H9 (cell line): Measurements from ENCODE around the gene GNA12. TPM values are rescaled to one million over a fixed set of nuclear protein-coding genes. Genes with fewer than 3 reads are reported as not detected.
A peak's percentile ranks its signal among the peaks of the same experiment; 100 is the strongest.

Experiments
- DNase-seq: peaks from one replicate; pipeline ENCODE4 v3.0.0-alpha.2; 2017
- H2AFZ ChIP-seq: one replicate; pipeline ENCODE4 v1.6.1; 2013; ENCODE audit warnings: mild to moderate bottlenecking, low read length, control low read depth, moderate library complexity
- H2AK5ac ChIP-seq: 2 replicates; pipeline ENCODE4 v1.6.1; 2013; ENCODE audit warnings: low read length, control low read depth, mixed read lengths; ENCODE audit not compliant: insufficient read length
- H2BK120ac ChIP-seq: one replicate; pipeline ENCODE4 v1.6.1; 2013; ENCODE audit warnings: low read depth, mild to moderate bottlenecking, low read length, control low read depth, inconsistent platforms; ENCODE audit not compliant: poor library complexity, severe bottlenecking
- H2BK12ac ChIP-seq: 2 replicates; pipeline ENCODE4 v1.6.1; 2013; ENCODE audit warnings: low read length, control low read depth, mixed read lengths, low read depth; ENCODE audit not compliant: insufficient read length
- H2BK15ac ChIP-seq: 2 replicates; pipeline ENCODE4 v1.6.1; 2013; ENCODE audit warnings: low read depth, low read length, control low read depth
- H2BK20ac ChIP-seq: one replicate; pipeline ENCODE4 v1.6.1; 2013; ENCODE audit warnings: low read depth, mild to moderate bottlenecking, low read length, control low read depth, inconsistent platforms; ENCODE audit not compliant: poor library complexity, severe bottlenecking
- H2BK5ac ChIP-seq: 2 replicates; pipeline ENCODE4 v1.6.1; 2013; ENCODE audit warnings: low read length, control low read depth, mixed read lengths; ENCODE audit not compliant: insufficient read length
- H3K14ac ChIP-seq: 2 replicates; pipeline ENCODE4 v1.6.1; 2013; ENCODE audit warnings: low read length, control low read depth; ENCODE audit not compliant: insufficient read depth
- H3K18ac ChIP-seq: 2 replicates; pipeline ENCODE4 v1.6.1; 2013; ENCODE audit warnings: low read depth, mild to moderate bottlenecking, mixed read lengths, low read length, control low read depth; ENCODE audit not compliant: insufficient read length
- H3K23ac ChIP-seq: 2 replicates; pipeline ENCODE4 v1.6.1; 2013; ENCODE audit warnings: low read length, control low read depth, mixed read lengths, low read depth; ENCODE audit not compliant: insufficient read length
- H3K23me2 ChIP-seq: 2 replicates; pipeline ENCODE4 v1.6.1; 2013; ENCODE audit warnings: low read depth, mild to moderate bottlenecking, mixed read lengths, low read length, control low read depth; ENCODE audit not compliant: insufficient read length, poor library complexity, severe bottlenecking
- H3K27ac ChIP-seq: 2 replicates; pipeline ENCODE4 v1.5.1; 2013; ENCODE audit warnings: low read length, control low read depth, mixed read lengths, low read depth; ENCODE audit not compliant: insufficient read length
- H3K27me3 ChIP-seq: 2 replicates; pipeline ENCODE4 v1.6.1; 2013; ENCODE audit warnings: low read length, control low read depth, inconsistent platforms; ENCODE audit not compliant: insufficient read depth
- H3K4ac ChIP-seq: 2 replicates; pipeline ENCODE4 v1.6.1; 2013; ENCODE audit warnings: low read depth, mild to moderate bottlenecking, control low read depth, inconsistent platforms, low read length, moderate library complexity
- H3K4me1 ChIP-seq: 2 replicates; pipeline ENCODE4 v1.6.1; 2013; ENCODE audit warnings: low read length, control low read depth, inconsistent platforms; ENCODE audit not compliant: insufficient read depth
- H3K4me2 ChIP-seq: 2 replicates; pipeline ENCODE4 v1.6.1; 2013; ENCODE audit warnings: low read length, control low read depth, mixed read lengths; ENCODE audit not compliant: insufficient read length, insufficient read depth
- H3K56ac ChIP-seq: 2 replicates; pipeline ENCODE4 v1.6.1; 2013; ENCODE audit warnings: low read depth, mild to moderate bottlenecking, mixed read lengths, low read length, control low read depth; ENCODE audit not compliant: insufficient read length
- H3K79me1 ChIP-seq: 2 replicates; pipeline ENCODE4 v1.6.1; 2013; ENCODE audit warnings: low read depth, mild to moderate bottlenecking, moderate library complexity, low read length, control low read depth, inconsistent platforms; ENCODE audit not compliant: insufficient read depth, poor library complexity, severe bottlenecking
- H3K79me2 ChIP-seq: 2 replicates; pipeline ENCODE4 v1.6.1; 2013; ENCODE audit warnings: low read length, control low read depth, inconsistent platforms; ENCODE audit not compliant: insufficient read depth
- H3K9ac ChIP-seq: 2 replicates; pipeline ENCODE4 v1.6.1; 2013; ENCODE audit warnings: low read length, control low read depth, mixed read lengths; ENCODE audit not compliant: insufficient read length; ENCODE audit errors: extremely low read depth
- H3K9me3 ChIP-seq: one replicate; pipeline ENCODE4 v1.6.1; 2013; ENCODE audit warnings: low read depth, low read length, inconsistent platforms; ENCODE audit not compliant: control insufficient read depth
- H3T11ph ChIP-seq: one replicate; pipeline ENCODE4 v1.6.1; 2013; ENCODE audit warnings: mild to moderate bottlenecking, low read length, control low read depth, inconsistent platforms
- H4K20me1 ChIP-seq: one replicate; pipeline ENCODE4 v1.6.1; 2013; ENCODE audit not compliant: control insufficient read depth, insufficient read length, insufficient read depth
- H4K5ac ChIP-seq: 2 replicates; pipeline ENCODE4 v1.6.1; 2013; ENCODE audit warnings: low read depth, mild to moderate bottlenecking, mixed read lengths, low read length, control low read depth; ENCODE audit not compliant: insufficient read length
- H4K8ac ChIP-seq: replicated peaks from 2 replicates; pipeline ENCODE4 v1.6.1; 2013; ENCODE audit warnings: low read length, control low read depth, mixed read lengths, low read depth; ENCODE audit not compliant: insufficient read length
- H4K91ac ChIP-seq: 2 replicates; pipeline ENCODE4 v1.6.1; 2013; ENCODE audit warnings: low read depth, mild to moderate bottlenecking, moderate library complexity, mixed read lengths, low read length, control low read depth; ENCODE audit not compliant: insufficient read length
- H3K27ac Mint-ChIP-seq, 3 experiments: 2 replicates in 2 of 3; 3 replicates in 1 of 3; pipeline ENCODE4 v1.8.0; 2020 to 2021; ENCODE audit warnings: mixed read lengths in 3 of 3, mild to moderate bottlenecking in 1 of 3, moderate library complexity in 1 of 3
- H3K27me3 Mint-ChIP-seq: 2 replicates; pipeline ENCODE4 v1.8.0; 2021; ENCODE audit warnings: low read depth, mild to moderate bottlenecking, moderate library complexity, mixed read lengths
- H3K36me3 Mint-ChIP-seq, 3 experiments: 2 replicates in 2 of 3; 3 replicates in 1 of 3; pipeline ENCODE4 v1.8.0; 2020 to 2021; ENCODE audit warnings: low read depth in 3 of 3, mixed read lengths in 3 of 3; ENCODE audit not compliant: insufficient read depth in 1 of 3
- H3K4me1 Mint-ChIP-seq, 2 experiments: 2 replicates each; pipeline ENCODE4 v1.8.0; 2020; ENCODE audit warnings: mixed read lengths in 2 of 2
- H3K4me3 Mint-ChIP-seq, 2 experiments: 2 replicates in 1 of 2; 3 replicates in 1 of 2; pipeline ENCODE4 v1.8.0; 2020 to 2021; ENCODE audit warnings: mild to moderate bottlenecking in 2 of 2, mixed read lengths in 2 of 2, moderate library complexity in 1 of 2
- H3K9me3 Mint-ChIP-seq, 2 experiments: 2 replicates in 1 of 2; 3 replicates in 1 of 2; pipeline ENCODE4 v1.8.0; 2020; ENCODE audit warnings: mild to moderate bottlenecking in 2 of 2, mixed read lengths in 2 of 2, moderate library complexity in 1 of 2
- CTCF ChIP-seq: fragments of 200-600 bp; sonication (generic); conservative IDR thresholded peaks from 3 replicates; pipeline ENCODE4 v1.8.0; 2021; ENCODE audit warnings: antibody characterized with exemption, mild to moderate bottlenecking
- WGBS: extraction: QIAGEN DNeasy Blood & Tissue Kit; methylation state at CpG from one replicate; pipeline ENCODE4 v1.1.7; 2013; ENCODE audit warnings: missing lambda C conversion rate, low lambda C conversion rate, mixed read lengths; ENCODE audit not compliant: insufficient read length; ENCODE audit errors: extremely low coverage; 5-methylcytosine and 5-hydroxymethylcytosine counted together
- total RNA-seq: library from RNA; stranded (reverse); gene quantifications from 2 replicates; pipeline ENCODE4 v1.2.1, GENCODE V29; 2021

GNA12 gene
- total RNA-seq, 1 experiment from 2014 or later: 60.2 TPM

GRCh38 chr7:2886391-2886790 lies 42.3 kb upstream of the GNA12 start:
- DNase-seq: no peak

More at GRCh38 chr7:2886391-2886790, 42.3 kb upstream of the GNA12 start:
- H2BK20ac ChIP-seq: no peak overlapping the region
- H3K18ac ChIP-seq: no peak overlapping the region
- H2BK15ac ChIP-seq: no peak overlapping the region
- H3K4me1 ChIP-seq: no peaks in the 10 kb centered on the region
- H2AK5ac ChIP-seq: no peak overlapping the region
- H4K8ac ChIP-seq: no peak overlapping the region
- H3K9me3 ChIP-seq: no peaks in the 10 kb centered on the region
- no peak overlapping the region for H2BK5ac ChIP-seq
- H3K4ac ChIP-seq: no peak overlapping the region
- no peak overlapping the region for H3K4me2 ChIP-seq
- H3K79me2 ChIP-seq: no peaks in the 10 kb centered on the region
- Mint-ChIP-seq H3K4me1 (peaks cover 9 to 25% of the 10 kb centered on the region in 2 experiments), H3K27me3 (no peaks in the 10 kb centered on the region), H3K9me3 (no peaks in the 10 kb centered on the region), H3K4me3 (no peak overlapping the region), H3K27ac (peak overlapping the region in 1 of 3 experiments; percentile 64; a peak in 2 of 7 replicates), H3K36me3 (no peaks in the 10 kb centered on the region)
- H2BK12ac ChIP-seq: no peak overlapping the region
- H2BK120ac ChIP-seq: no peak overlapping the region
- no peak overlapping the region for H3K9ac ChIP-seq
- no peak overlapping the region for H3K56ac ChIP-seq
- H3K27ac ChIP-seq: no peak overlapping the region
- no peak overlapping the region for H3K23ac ChIP-seq
- no CpG with 5 or more reads among the region's 5 CpGs for WGBS
- H3T11ph ChIP-seq: no peak overlapping the region
- no peak for TF ChIP-seq CTCF
- no peaks in the 10 kb centered on the region for H3K27me3 ChIP-seq
- H4K91ac ChIP-seq: no peak overlapping the region
- no peak overlapping the region for H4K5ac ChIP-seq
- H3K23me2 ChIP-seq: no peaks in the 10 kb centered on the region
- H3K79me1 ChIP-seq: no peaks in the 10 kb centered on the region
- H2AFZ ChIP-seq: no peak overlapping the region
- H3K14ac ChIP-seq: no peak overlapping the region
- H4K20me1 ChIP-seq: no peaks in the 10 kb centered on the region
